ENCODE data around the gene HNRNPK. TPM values are rescaled to one million over a fixed set of nuclear protein-coding genes. Genes with fewer than 3 reads are reported as not detected.
A peak's percentile ranks its signal among the peaks of the same experiment; 100 is the strongest.

HNRNPK gene
- 100 to 1,000 TPM; 653 to 706 TPM for total RNA-seq
- 100 to 1,000 TPM; 760 to 890 (median 849) TPM for polyA plus RNA-seq
- total RNA-seq = 711 to 1,232 (median 860) reads per million in 6 experiments

- H3K4me3 Mint-ChIP-seq = peak within 1 kb of the TSS; percentile 91 to 100 (median 98)
- H3K4me1 Mint-ChIP-seq = peaks cover 29 to 50% (median 44%) of the 10 kb centered on the region in 4 donors
- H3K36me3 Mint-ChIP-seq = peaks cover 8 to 48% (median 20%) of the 10 kb centered on the region in 3 donors
- peak; percentile 81 to 82 for ATAC-seq
- POLR2A ChIA-PET = interaction anchor here (0.8 to 5.3 kb wide), 18 partner anchors 9 to 1961 kb away, joined by 3 to 141 read pairs (median 5); partner anchors contain the start of genes GKAP1, IDNK, KIF27 and UBQLN1
- peaks cover 0 to 2% (median 0%) of the 10 kb centered on the region in 9 donors for H3K9me3 Mint-ChIP-seq
- peak in 9 of 10 donors; percentile 96 to 100 (median 100) for DNase-seq
- H3K27ac Mint-ChIP-seq = peak within 1 kb of the TSS; percentile 97 to 100 (median 100)
- H3K27me3 Mint-ChIP-seq = peaks cover 0 to 6% (median 0%) of the 10 kb centered on the region in 5 donors
Observed at GRCh38 chr9:83979812-83980394, at the start of gene HNRNPK. TSS of gene HNRNPK (minus strand) at chr9:83980215. CDS start at chr9:83978252, 1,963 bp downstream.

- Mint-ChIP-seq H3K9me3 (no peaks in the 10 kb centered on the region), H3K27me3 (peaks cover 3 to 15% (median 9%) of the 10 kb centered on the region in 5 donors), H3K4me3 (no peak overlapping the region), H3K27ac (no peak overlapping the region), H3K4me1 (no peaks in the 10 kb centered on the region), H3K36me3 (no peaks in the 10 kb centered on the region)
- POLR2A ChIA-PET = no interaction called here
- ATAC-seq (no peak), DNase-seq (no peak)
Observed at GRCh38 chr9:84027201-84027600, 47.2 kb upstream of the HNRNPK start.

- Mint-ChIP-seq H3K36me3 (no peaks in the 10 kb centered on the region), H3K27me3 (peaks cover 8 to 15% (median 10%) of the 10 kb centered on the region in 5 donors), H3K9me3 (no peaks in the 10 kb centered on the region), H3K4me3 (no peak overlapping the region), H3K27ac (no peak overlapping the region), H3K4me1 (no peaks in the 10 kb centered on the region)
- DNase-seq (no peak), ATAC-seq (no peak)
- POLR2A ChIA-PET = no interaction called here
Observed at GRCh38 chr9:84024041-84024575, 44.1 kb upstream of the HNRNPK start.

GRCh38 chr9:84007662-84008061 is 27.6 kb upstream of the HNRNPK start:
- no peak overlapping the region for H3K4me3 Mint-ChIP-seq
- no peaks in the 10 kb centered on the region for H3K9me3 Mint-ChIP-seq
- no peak for DNase-seq
- POLR2A ChIA-PET = interaction anchor here (0.7 kb wide), 1 partner anchor 51 kb away, joined by 3 read pairs; no protein-coding TSS in a partner anchor
- ATAC-seq = no peak
- peaks cover 0 to 1% (median 0%) of the 10 kb centered on the region in 5 donors for H3K27me3 Mint-ChIP-seq
- H3K36me3 Mint-ChIP-seq = peaks cover 0 to 3% (median 0%) of the 10 kb centered on the region in 3 donors
- H3K27ac Mint-ChIP-seq = no peak overlapping the region
- H3K4me1 Mint-ChIP-seq = peaks cover 0 to 8% (median under 1%) of the 10 kb centered on the region in 4 donors

GRCh38 chr9:84003246-84003645 is 23.2 kb upstream of the HNRNPK start:
- Mint-ChIP-seq H3K4me3 (no peak overlapping the region), H3K36me3 (peaks cover 0 to 15% (median 10%) of the 10 kb centered on the region in 3 donors), H3K27ac (no peak overlapping the region), H3K4me1 (peaks cover 2 to 22% (median 13%) of the 10 kb centered on the region in 4 donors), H3K9me3 (no peaks in the 10 kb centered on the region), H3K27me3 (peaks cover 0 to 1% (median 0%) of the 10 kb centered on the region in 5 donors)
- ATAC-seq (no peak), DNase-seq (no peak)
- POLR2A ChIA-PET = no interaction called here

- POLR2A ChIA-PET = no interaction called here
- Mint-ChIP-seq H3K27me3 (no peaks in the 10 kb centered on the region), H3K4me3 (peak overlapping the region in 3 of 10 donors; percentile 7 to 34 (median 13)), H3K27ac (peak overlapping the region in 6 of 10 donors; percentile 9 to 76 (median 47)), H3K36me3 (peaks cover 0 to 15% (median 10%) of the 10 kb centered on the region in 3 donors), H3K9me3 (no peaks in the 10 kb centered on the region), H3K4me1 (peaks cover 2 to 22% (median 13%) of the 10 kb centered on the region in 4 donors)
- DNase-seq (no peak), ATAC-seq (peak in 1 of 2 donors; percentile 53)
Observed at GRCh38 chr9:84002344-84002743, 22.3 kb upstream of the HNRNPK start.

GRCh38 chr9:84001621-84002020 is 21.6 kb upstream of the HNRNPK start:
- Mint-ChIP-seq H3K27ac (peak overlapping the region in 4 of 10 donors; percentile 16 to 54 (median 30)), H3K4me3 (no peak overlapping the region), H3K36me3 (peaks cover 0 to 15% (median 10%) of the 10 kb centered on the region in 3 donors), H3K27me3 (no peaks in the 10 kb centered on the region), H3K9me3 (no peaks in the 10 kb centered on the region), H3K4me1 (peaks cover 2 to 22% (median 13%) of the 10 kb centered on the region in 4 donors)
- DNase-seq (no peak), ATAC-seq (no peak)
- POLR2A ChIA-PET = no interaction called here

- H3K27ac Mint-ChIP-seq = no peak overlapping the region
- H3K27me3 Mint-ChIP-seq = no peaks in the 10 kb centered on the region
- POLR2A ChIA-PET = no interaction called here
- no peak overlapping the region for H3K4me3 Mint-ChIP-seq
- DNase-seq (no peak), ATAC-seq (no peak)
- peaks cover 4 to 22% (median 14%) of the 10 kb centered on the region in 4 donors for H3K4me1 Mint-ChIP-seq
- no peaks in the 10 kb centered on the region for H3K9me3 Mint-ChIP-seq
- peaks cover 0 to 17% (median 7%) of the 10 kb centered on the region in 3 donors for H3K36me3 Mint-ChIP-seq
Observed at GRCh38 chr9:84000186-84000585, 20.2 kb upstream of the HNRNPK start.

- no peak overlapping the region for H3K4me3 Mint-ChIP-seq
- no peaks in the 10 kb centered on the region for H3K27me3 Mint-ChIP-seq
- no peak for ATAC-seq
- H3K27ac Mint-ChIP-seq = peak overlapping the region in 1 of 10 donors; percentile 34
- H3K36me3 Mint-ChIP-seq = peaks cover 0 to 19% (median 7%) of the 10 kb centered on the region in 3 donors
- peaks cover 2 to 16% (median 14%) of the 10 kb centered on the region in 4 donors for H3K4me1 Mint-ChIP-seq
- POLR2A ChIA-PET = no interaction called here
- H3K9me3 Mint-ChIP-seq = no peaks in the 10 kb centered on the region
- no peak for DNase-seq
Observed at GRCh38 chr9:83999141-83999918, 19.3 kb upstream of the HNRNPK start.

GRCh38 chr9:83996126-83996525 is 16.1 kb upstream of the HNRNPK start:
- H3K4me1 Mint-ChIP-seq = peaks cover 0 to 2% (median under 1%) of the 10 kb centered on the region in 4 donors
- POLR2A ChIA-PET = interaction anchor here (1.0 kb wide), 2 partner anchors 16 to 36 kb away, joined by 3 read pairs; partner anchors contain the start of genes HNRNPK and RMI1
- no peak for ATAC-seq
- H3K36me3 Mint-ChIP-seq = peaks cover 0 to 10% (median 4%) of the 10 kb centered on the region in 3 donors
- no peak overlapping the region for H3K4me3 Mint-ChIP-seq
- no peak overlapping the region for H3K27ac Mint-ChIP-seq
- H3K9me3 Mint-ChIP-seq = no peaks in the 10 kb centered on the region
- no peaks in the 10 kb centered on the region for H3K27me3 Mint-ChIP-seq
- no peak for DNase-seq

- POLR2A ChIA-PET = no interaction called here
- Mint-ChIP-seq H3K27me3 (no peaks in the 10 kb centered on the region), H3K9me3 (no peaks in the 10 kb centered on the region), H3K36me3 (peaks cover 0 to 22% (median 16%) of the 10 kb centered on the region in 3 donors), H3K27ac (no peak overlapping the region), H3K4me3 (no peak overlapping the region), H3K4me1 (peaks cover 0 to 2% (median under 1%) of the 10 kb centered on the region in 4 donors)
- ATAC-seq (no peak), DNase-seq (no peak)
Observed at GRCh38 chr9:83992901-83993300, 12.9 kb upstream of the HNRNPK start.

- POLR2A ChIA-PET = interaction anchor here (0.6 kb wide), 1 partner anchor 12 kb away, joined by 3 read pairs; the partner anchor contains the start of genes HNRNPK and RMI1
- ATAC-seq (no peak), DNase-seq (no peak)
- no peaks in the 10 kb centered on the region for H3K9me3 Mint-ChIP-seq
- H3K27me3 Mint-ChIP-seq = no peaks in the 10 kb centered on the region
- no peak overlapping the region for H3K4me3 Mint-ChIP-seq
- peaks cover 0 to 22% (median 16%) of the 10 kb centered on the region in 3 donors for H3K36me3 Mint-ChIP-seq
- H3K4me1 Mint-ChIP-seq = peaks cover 0 to 3% (median 2%) of the 10 kb centered on the region in 4 donors
- no peak overlapping the region for H3K27ac Mint-ChIP-seq
Observed at GRCh38 chr9:83992407-83992806, 12.4 kb upstream of the HNRNPK start.
